CD4-positive, alpha-beta T cell (primary cell): ENCODE measurements around the gene LRRN4CL. TPM values are rescaled to one million over a fixed set of nuclear protein-coding genes. Genes with fewer than 3 reads are reported as not detected.

Experiments
- ATAC-seq: fragments of 200-7000 bp; cut with Tn5 transposase; one replicate; pipeline ENCODE4 v1.10.0; 2022; ENCODE audit warnings: mild to moderate bottlenecking; ENCODE audit not compliant: poor library complexity
- CTCF ChIA-PET: fragments of 350-600 bp; sonication (Branson Sonifier 250); formaldehyde crosslinking; loops from one replicate; lab custom pipeline; 2021; ENCODE audit warnings: antibody characterized with exemption, inconsistent platforms; lab: Charles Lee
- POLR2A ChIA-PET: fragments of 350-600 bp; sonication (Branson Sonifier 250); formaldehyde crosslinking; loops from one replicate; lab custom pipeline; 2021; ENCODE audit warnings: antibody characterized with exemption, inconsistent platforms; lab: Charles Lee
- DNase-seq, 14 experiments: peaks; one replicate each; pipeline ENCODE4 v3.0.0-alpha.2; 2013 to 2020; ENCODE audit warnings: mixed read lengths in 2 of 14
- H3K27ac ChIP-seq, 2 donors: one replicate each; pipeline versions ENCODE4 v1.5.1 to v1.7.0; 2013; ENCODE audit warnings: low read length in 2 of 2, low read depth in 1 of 2, mild to moderate bottlenecking in 1 of 2
- H3K27me3 ChIP-seq, 2 experiments: 1 replicate in 1 of 2; 2 replicates in 1 of 2; pipeline versions ENCODE4 v1.6.1 to v1.7.0; 2013; ENCODE audit warnings: low read length in 2 of 2, control low read depth in 1 of 2, mild to moderate bottlenecking in 1 of 2, moderate library complexity in 1 of 2; ENCODE audit not compliant: insufficient read depth in 2 of 2, control insufficient read depth in 1 of 2
- H3K36me3 ChIP-seq: one replicate; pipeline ENCODE4 v1.6.1; 2013; ENCODE audit warnings: low read length, control low read depth; ENCODE audit not compliant: insufficient read depth
- H3K4me1 ChIP-seq: one replicate; pipeline ENCODE4 v1.6.1; 2013; ENCODE audit warnings: low read length, control low read depth; ENCODE audit not compliant: insufficient read depth
- H3K4me3 ChIP-seq: one replicate; pipeline ENCODE4 v1.5.1; 2013; ENCODE audit warnings: mild to moderate bottlenecking, low read length, moderate library complexity
- H3K9me3 ChIP-seq, 2 experiments: 1 replicate in 1 of 2; 2 replicates in 1 of 2; pipeline versions ENCODE4 v1.6.1 to v1.7.0; 2013; ENCODE audit warnings: low read length in 2 of 2, mild to moderate bottlenecking in 2 of 2, control low read depth in 1 of 2, moderate library complexity in 1 of 2; ENCODE audit not compliant: control insufficient read depth in 1 of 2, insufficient read depth in 1 of 2
- H3K27ac Mint-ChIP-seq: one replicate; pipeline ENCODE4 v1.8.0; 2020; ENCODE audit warnings: mixed read lengths
- H3K27me3 Mint-ChIP-seq: one replicate; pipeline ENCODE4 v1.8.0; 2021; ENCODE audit warnings: mixed read lengths
- H3K36me3 Mint-ChIP-seq: one replicate; pipeline ENCODE4 v1.8.0; 2021; ENCODE audit warnings: low read depth, mixed read lengths
- H3K4me1 Mint-ChIP-seq: one replicate; pipeline ENCODE4 v1.8.0; 2021; ENCODE audit warnings: low read depth, mixed read lengths
- H3K4me3 Mint-ChIP-seq: one replicate; pipeline ENCODE4 v1.8.0; 2020; ENCODE audit warnings: mild to moderate bottlenecking, mixed read lengths
- H3K9me3 Mint-ChIP-seq: one replicate; pipeline ENCODE4 v1.8.0; 2020; ENCODE audit warnings: mixed read lengths
- CTCF ChIP-seq: fragments of 200-600 bp; IDR thresholded peaks from one replicate; pipeline ENCODE4 v1.8.0; 2022; ENCODE audit warnings: antibody characterized with exemption, mild to moderate bottlenecking
- intact Hi-C, 2 experiments: fragments of 100-400 bp; cut with DNase I in 1 of 2; cut with micrococcal nuclease in 1 of 2; formaldehyde crosslinking; loops; one replicate each; pipeline versions ENCODE4 v1.15.1 to v1.9.0; 2023 to 2025; cut with DNase I, micrococcal nuclease
- total RNA-seq, 174 experiments: library from RNA in 2 of 174; stranded (reverse) in 2 of 174; gene quantifications; one replicate each; pipeline ENCODE4 v1.2.3 and lab custom pipeline; 2021 to 2026

Gene LRRN4CL
- total RNA-seq, 2 experiments from 2014 or later: not detected

DNA sequence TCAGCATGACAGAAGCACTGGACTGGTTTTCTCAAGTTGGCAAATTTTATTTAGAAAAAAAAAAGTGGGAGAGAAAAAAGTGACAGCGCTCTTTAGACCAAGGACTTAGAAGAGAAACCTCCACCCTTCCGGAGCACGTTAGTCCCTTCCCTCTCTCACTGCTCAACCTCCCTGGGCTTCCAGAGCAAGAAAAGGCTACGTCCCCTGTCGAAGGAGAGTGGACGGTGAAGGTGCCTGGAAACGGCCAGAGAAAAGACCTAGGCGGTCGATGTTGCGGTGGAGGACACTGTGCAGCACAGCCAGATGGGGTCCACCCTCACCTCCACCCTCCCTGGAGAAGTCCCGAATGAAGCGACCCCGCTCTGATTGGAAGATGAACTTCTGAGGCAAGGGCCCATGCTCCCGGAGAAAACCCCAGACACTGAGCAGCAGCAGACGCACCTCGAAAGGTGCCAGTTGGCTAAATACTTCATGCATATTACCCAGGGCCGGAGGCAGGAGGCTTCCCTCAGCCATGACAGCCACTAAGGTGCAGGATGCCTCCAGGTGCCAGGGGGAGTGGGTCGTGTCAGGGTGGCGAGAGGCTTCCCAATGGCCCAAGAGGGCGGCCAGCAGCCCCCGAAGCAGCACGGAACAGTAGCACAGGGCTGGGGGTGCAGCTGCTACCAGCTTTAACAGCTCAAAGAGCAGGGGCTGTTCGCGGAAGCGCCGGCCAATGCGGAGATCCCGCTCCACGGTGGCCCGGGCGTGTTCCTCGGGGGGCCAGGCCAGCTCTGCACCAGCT is 42.3 kb downstream of the LRRN4CL start:
- Mint-ChIP-seq H3K36me3 (peaks cover 33% of the 10 kb centered on the region), H3K27ac (peak overlapping the region; percentile 99), H3K4me1 (peaks cover 29% of the 10 kb centered on the region), H3K27me3 (no peaks in the 10 kb centered on the region), H3K4me3 (peak overlapping the region; percentile 96), H3K9me3 (no peaks in the 10 kb centered on the region)
- H3K9me3 ChIP-seq: no peaks in the 10 kb centered on the region
- H3K27ac ChIP-seq: peak overlapping the region in 1 of 2 donors; percentile 82
- TF ChIP-seq CTCF: no peak
- H3K4me1 ChIP-seq: peaks cover 44% of the 10 kb centered on the region
- H3K36me3 ChIP-seq: peaks cover 46% of the 10 kb centered on the region
- ChIA-PET POLR2A (interaction anchor here (0.6 to 7.0 kb wide), 27 partner anchors 8 to 234 kb away, joined by 3 to 77 read pairs (median 4); partner anchors contain the start of genes B3GAT3, C11orf98, CSKMT and EEF1G), CTCF (interaction anchor here (0.6 to 1.9 kb wide), 4 partner anchors 18 to 222 kb away, joined by 3 to 7 read pairs (median 5); partner anchors contain the start of genes C11orf98, CSKMT and TUT1)
- no peak for DNase-seq
- intact Hi-C loops: loop anchor here in 1 of 2 experiments (1.0 to 2.0 kb wide), 5 partner anchors 19 to 62 kb away; partner anchors contain the start of genes EML3 and MTA2
- H3K4me3 ChIP-seq: peak overlapping the region; percentile 98
- H3K27me3 ChIP-seq: no peaks in the 10 kb centered on the region
- no peak for ATAC-seq

DNA sequence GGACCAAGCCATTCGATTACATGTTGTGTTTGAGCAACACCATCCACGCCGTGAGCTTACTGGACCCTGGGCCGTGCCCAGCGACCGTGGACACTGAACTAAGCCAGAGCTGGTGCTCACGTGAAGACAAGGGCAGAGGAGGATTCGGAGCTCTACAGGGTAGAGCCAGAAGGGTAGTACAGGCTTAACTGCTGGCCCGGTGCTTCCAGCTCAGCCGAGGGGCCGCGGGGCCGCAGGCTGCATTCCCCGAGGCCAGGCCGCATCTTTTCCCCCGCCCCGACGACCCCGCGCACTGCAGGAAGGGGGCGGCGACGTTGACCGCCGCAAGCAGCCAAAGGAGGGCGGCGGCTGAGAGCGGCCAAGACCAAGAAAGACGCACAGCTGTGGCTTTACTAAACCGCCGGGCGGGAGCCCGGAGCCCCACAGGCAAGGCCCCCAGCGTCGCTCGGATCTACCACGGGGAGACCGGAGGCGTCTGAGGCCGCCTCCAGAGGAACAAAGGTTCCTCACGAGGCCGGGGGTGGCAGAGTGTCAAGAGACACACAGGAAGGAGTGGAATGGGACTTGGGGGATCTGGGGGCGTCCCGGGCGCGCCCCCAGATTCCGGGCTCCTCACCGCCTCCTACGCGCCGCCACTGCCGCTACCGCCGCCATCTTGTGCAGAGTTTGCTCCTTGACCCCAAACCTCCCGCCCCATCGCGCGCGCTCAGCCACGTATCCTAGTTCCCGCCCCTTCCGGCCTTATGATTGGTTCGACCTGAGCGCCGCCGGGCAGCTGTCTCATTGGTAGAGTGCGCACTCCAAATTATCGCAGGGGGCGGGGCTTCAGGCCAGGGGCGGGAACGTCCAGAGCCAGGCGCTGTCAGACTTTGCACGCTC is 43.1 kb downstream of the LRRN4CL start, which contains the start of gene GANAB:
Gene GANAB, minus strand, starts transcription at position 668 of the 879 bp plus-strand sequence. Its CDS starts 14 bp downstream, at position 654.
- H3K27me3 Mint-ChIP-seq: no peaks in the 10 kb centered on the region
- peak within 1 kb of the TSS; percentile 98 for H3K4me3 ChIP-seq
- intact Hi-C loops: loop anchor here in 1 of 2 experiments (1.0 to 2.0 kb wide), 4 partner anchors 23 to 63 kb away; partner anchors contain the start of genes EML3 and MTA2
- DNase-seq (peak; percentile 97 to 100 (median 99)), ATAC-seq (peak; percentile 98)
- peaks cover 29% of the 10 kb centered on the region for H3K4me1 Mint-ChIP-seq
- ChIA-PET CTCF (interaction anchor here (0.6 to 1.9 kb wide), 5 partner anchors 19 to 221 kb away, joined by 3 to 7 read pairs (median 4); partner anchors contain the start of genes C11orf98, CSKMT and TUT1), POLR2A (interaction anchor here (0.6 to 7.0 kb wide), 29 partner anchors 8 to 235 kb away, joined by 3 to 77 read pairs (median 4); partner anchors contain the start of genes B3GAT3, C11orf98, CSKMT and EEF1G)
- no peak for TF ChIP-seq CTCF
- H3K4me3 Mint-ChIP-seq: peak within 1 kb of the TSS; percentile 96
- H3K36me3 ChIP-seq: peaks cover 46% of the 10 kb centered on the region
- H3K9me3 ChIP-seq: no peaks in the 10 kb centered on the region
- H3K27ac ChIP-seq: peak within 1 kb of the TSS; percentile 82 to 97
- H3K9me3 Mint-ChIP-seq: no peaks in the 10 kb centered on the region
- H3K27ac Mint-ChIP-seq: peak within 1 kb of the TSS; percentile 99
- peaks cover 42% of the 10 kb centered on the region for H3K4me1 ChIP-seq
- H3K27me3 ChIP-seq: no peaks in the 10 kb centered on the region
- peaks cover 33% of the 10 kb centered on the region for H3K36me3 Mint-ChIP-seq

- H3K9me3 Mint-ChIP-seq: no peaks in the 10 kb centered on the region
- ATAC-seq: no peak
- H3K27me3 Mint-ChIP-seq: no peaks in the 10 kb centered on the region
- Histone ChIP-seq H3K36me3 (peaks cover 46% of the 10 kb centered on the region), H3K9me3 (no peaks in the 10 kb centered on the region), H3K4me3 (peak overlapping the region; percentile 98), H3K4me1 (peaks cover 46% of the 10 kb centered on the region), H3K27me3 (no peaks in the 10 kb centered on the region), H3K27ac (peak overlapping the region; percentile 82 to 97)
- DNase-seq: peak in 1 of 14 experiments; percentile 30
- H3K4me1 Mint-ChIP-seq: peaks cover 35% of the 10 kb centered on the region
- H3K4me3 Mint-ChIP-seq: peak overlapping the region; percentile 96
- H3K36me3 Mint-ChIP-seq: peaks cover 38% of the 10 kb centered on the region
- intact Hi-C loops: no loop called here
- peak overlapping the region; percentile 99 for H3K27ac Mint-ChIP-seq
- ChIA-PET CTCF (interaction anchor here (1.0 to 1.9 kb wide), 3 partner anchors 19 to 221 kb away, joined by 3 to 6 read pairs (median 4); partner anchors contain the start of genes C11orf98 and CSKMT), POLR2A (interaction anchor here (1.1 to 7.0 kb wide), 15 partner anchors 8 to 108 kb away, joined by 4 to 77 read pairs (median 12); partner anchors contain the start of genes B3GAT3, C11orf98, CSKMT and EEF1G)
- TF ChIP-seq CTCF: no peak
Observed at GRCh38 chr11:62645671-62645945, 43.7 kb downstream of the LRRN4CL start.
